Measurements from ENCODE around the gene DNAI1.

- TF ChIP-seq CTCF (IDR thresholded peaks at IDR 0.05 in 4 of 5, conservative IDR thresholded peaks at IDR 0.05 in 1 of 5) (no peak), POLR2A (IDR thresholded peaks at IDR 0.05) (no peak)
Observed at GRCh38 chr9:34513567-34514214, 55.1 kb downstream of the DNAI1 start.
